DND-41 (cell line): ENCODE results near the gene EIPR1.

ENCODE experiments used
- EZH2 ChIP-seq: IDR thresholded peaks from 3 replicates; pipeline ENCODE4 v1.6.1; 2012; ENCODE audit warnings: borderline replicate concordance, low read depth, mild to moderate bottlenecking, moderate library complexity, low read length, inconsistent platforms; ENCODE audit not compliant: severe bottlenecking
- TF ChIP-seq, protein P1 (sequence below): IDR thresholded peaks from 2 replicates; pipeline ENCODE4 v1.5.1; 2012; ENCODE audit warnings: borderline replicate concordance, low read length, moderate library complexity, mild to moderate bottlenecking; ENCODE audit not compliant: poor library complexity, severe bottlenecking; ENCODE audit errors: extremely low read depth

DNA sequence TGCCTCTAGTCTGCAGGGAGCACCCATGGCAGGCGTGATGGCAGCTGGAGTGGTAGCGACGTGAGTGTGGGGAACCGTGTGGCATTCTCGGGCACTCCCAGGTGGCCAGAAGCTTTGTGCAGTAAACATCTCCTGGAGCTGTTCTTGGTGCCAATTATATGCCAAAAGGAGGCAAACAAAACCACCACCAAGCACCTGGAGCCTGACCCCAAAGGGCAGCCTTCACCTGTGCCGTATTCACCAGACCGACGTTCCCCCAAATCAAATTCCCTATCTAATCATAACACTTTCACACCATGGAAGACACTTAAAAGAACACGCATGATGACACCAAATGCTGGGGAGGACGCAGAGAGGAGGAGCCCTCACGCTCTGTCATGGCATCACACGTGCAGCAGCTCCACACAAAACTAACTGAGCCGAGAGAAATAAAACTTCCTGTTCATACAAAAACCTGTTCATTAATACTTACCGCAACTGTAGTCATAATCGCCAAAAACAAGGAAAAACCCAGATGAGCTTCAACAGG is 123.6 kb downstream of the EIPR1 start:
- TF ChIP-seq, protein P1, sequence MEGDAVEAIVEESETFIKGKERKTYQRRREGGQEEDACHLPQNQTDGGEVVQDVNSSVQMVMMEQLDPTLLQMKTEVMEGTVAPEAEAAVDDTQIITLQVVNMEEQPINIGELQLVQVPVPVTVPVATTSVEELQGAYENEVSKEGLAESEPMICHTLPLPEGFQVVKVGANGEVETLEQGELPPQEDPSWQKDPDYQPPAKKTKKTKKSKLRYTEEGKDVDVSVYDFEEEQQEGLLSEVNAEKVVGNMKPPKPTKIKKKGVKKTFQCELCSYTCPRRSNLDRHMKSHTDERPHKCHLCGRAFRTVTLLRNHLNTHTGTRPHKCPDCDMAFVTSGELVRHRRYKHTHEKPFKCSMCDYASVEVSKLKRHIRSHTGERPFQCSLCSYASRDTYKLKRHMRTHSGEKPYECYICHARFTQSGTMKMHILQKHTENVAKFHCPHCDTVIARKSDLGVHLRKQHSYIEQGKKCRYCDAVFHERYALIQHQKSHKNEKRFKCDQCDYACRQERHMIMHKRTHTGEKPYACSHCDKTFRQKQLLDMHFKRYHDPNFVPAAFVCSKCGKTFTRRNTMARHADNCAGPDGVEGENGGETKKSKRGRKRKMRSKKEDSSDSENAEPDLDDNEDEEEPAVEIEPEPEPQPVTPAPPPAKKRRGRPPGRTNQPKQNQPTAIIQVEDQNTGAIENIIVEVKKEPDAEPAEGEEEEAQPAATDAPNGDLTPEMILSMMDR, result no peak
- no peak for TF ChIP-seq EZH2
